GM18868 (cell line): ENCODE measurements around the gene MPHOSPH8.
"Not testable (repeated sequence)": the region's sequence is repeated elsewhere in the genome, so short reads cannot be mapped to it uniquely, and the experiment has no call there.

Experiments
- ATAC-seq: cut with Tn5 transposase; IDR thresholded peaks from one replicate; pipeline ENCODE4 v1.9.1; 2021; ENCODE audit warnings: mild to moderate bottlenecking, moderate library complexity; ENCODE audit not compliant: unreplicated experiment

The MPHOSPH8 gene

GRCh38 chr13:19680751-19681150 lies 47.3 kb downstream of the MPHOSPH8 start:
- no peak for ATAC-seq

GRCh38 chr13:19681517-19681916 lies 48.1 kb downstream of the MPHOSPH8 start:
- peak; percentile 49 for ATAC-seq

- no peak for ATAC-seq
These were observed 51.6 kb downstream of the MPHOSPH8 start for GRCh38 chr13:19685034-19685433.

GRCh38 chr13:19685437-19685836 lies 52.0 kb downstream of the MPHOSPH8 start:
- ATAC-seq: no peak

- not testable (repeated sequence) for ATAC-seq
These were observed 58.0 kb downstream of the MPHOSPH8 start for GRCh38 chr13:19691447-19691846.

GRCh38 chr13:19695428-19695827 lies 62.0 kb downstream of the MPHOSPH8 start:
- ATAC-seq: no peak

GRCh38 chr13:19695829-19696228 lies 62.4 kb downstream of the MPHOSPH8 start:
- no peak for ATAC-seq

GRCh38 chr13:19700963-19701362 lies 67.5 kb downstream of the MPHOSPH8 start:
- not testable (repeated sequence) for ATAC-seq

- ATAC-seq: not testable (repeated sequence)
These were observed 68.2 kb downstream of the MPHOSPH8 start for GRCh38 chr13:19701619-19702018.

GRCh38 chr13:19704256-19704655 lies 70.8 kb downstream of the MPHOSPH8 start:
- ATAC-seq: not testable (repeated sequence)

- not testable (repeated sequence) for ATAC-seq
These were observed 75.6 kb downstream of the MPHOSPH8 start for GRCh38 chr13:19709039-19709438.

- not testable (repeated sequence) for ATAC-seq
These were observed 76.3 kb downstream of the MPHOSPH8 start for GRCh38 chr13:19709782-19710181.

GRCh38 chr13:19713186-19713965 lies 79.9 kb downstream of the MPHOSPH8 start:
- no peak for ATAC-seq

- no peak for ATAC-seq
These were observed 86.6 kb downstream of the MPHOSPH8 start for GRCh38 chr13:19720039-19720438.
